ENCODE measurements around the gene B4GALNT2. TPM values are rescaled to one million over a fixed set of nuclear protein-coding genes. Genes with fewer than 3 reads are reported as not detected.

B4GALNT2 gene
- total RNA-seq, 1 donor from 2014 or later = 0.60 TPM

DNA sequence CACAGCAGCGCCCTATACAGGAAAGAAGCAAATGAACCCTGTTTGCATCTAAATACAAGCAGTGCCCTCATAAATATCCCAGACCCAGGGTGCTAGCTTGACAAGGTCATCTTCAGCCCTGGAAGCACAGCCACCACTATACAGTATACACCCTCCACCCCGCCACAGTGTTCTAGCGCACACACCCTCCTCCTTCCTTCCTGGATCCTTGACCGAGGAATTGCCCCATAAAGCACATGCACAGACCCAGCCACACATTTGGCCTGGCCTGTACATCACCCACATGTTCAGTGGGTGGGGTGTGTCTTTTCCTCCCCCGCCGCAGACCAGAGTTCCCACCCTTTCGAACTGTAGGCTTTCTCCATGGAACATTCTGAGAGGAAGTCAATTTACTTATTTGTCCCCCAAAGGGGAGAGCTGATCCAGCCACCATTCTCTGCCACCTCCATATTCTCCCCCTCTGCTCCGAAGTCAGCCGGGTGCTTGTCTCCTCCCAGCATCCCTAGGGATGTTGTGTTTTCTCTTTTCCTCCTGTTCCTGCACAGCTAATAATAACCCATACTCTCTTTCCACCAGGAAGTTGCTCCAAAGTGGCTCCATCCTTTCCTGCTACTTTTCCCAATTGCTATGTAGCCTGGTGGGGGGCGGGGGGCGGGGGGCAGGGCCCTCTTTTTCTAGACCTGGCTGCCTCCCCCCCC, 84.5 kb downstream of the B4GALNT2 start:
- H3K36me3 Mint-ChIP-seq = no peaks in the 10 kb centered on the region
- peaks cover 28% of the 10 kb centered on the region for H3K27me3 Mint-ChIP-seq
- no peaks in the 10 kb centered on the region for H3K9me3 Mint-ChIP-seq
- no peaks in the 10 kb centered on the region for H3K4me1 Mint-ChIP-seq (ENCODE audit: unreplicated experiment)
- H3K4me3 Mint-ChIP-seq = no peak overlapping the region
- H3K27ac Mint-ChIP-seq = no peak overlapping the region
- no peak for DNase-seq (ENCODE audit: extremely low spot score, unreplicated experiment)
- TF ChIP-seq, protein P1, sequence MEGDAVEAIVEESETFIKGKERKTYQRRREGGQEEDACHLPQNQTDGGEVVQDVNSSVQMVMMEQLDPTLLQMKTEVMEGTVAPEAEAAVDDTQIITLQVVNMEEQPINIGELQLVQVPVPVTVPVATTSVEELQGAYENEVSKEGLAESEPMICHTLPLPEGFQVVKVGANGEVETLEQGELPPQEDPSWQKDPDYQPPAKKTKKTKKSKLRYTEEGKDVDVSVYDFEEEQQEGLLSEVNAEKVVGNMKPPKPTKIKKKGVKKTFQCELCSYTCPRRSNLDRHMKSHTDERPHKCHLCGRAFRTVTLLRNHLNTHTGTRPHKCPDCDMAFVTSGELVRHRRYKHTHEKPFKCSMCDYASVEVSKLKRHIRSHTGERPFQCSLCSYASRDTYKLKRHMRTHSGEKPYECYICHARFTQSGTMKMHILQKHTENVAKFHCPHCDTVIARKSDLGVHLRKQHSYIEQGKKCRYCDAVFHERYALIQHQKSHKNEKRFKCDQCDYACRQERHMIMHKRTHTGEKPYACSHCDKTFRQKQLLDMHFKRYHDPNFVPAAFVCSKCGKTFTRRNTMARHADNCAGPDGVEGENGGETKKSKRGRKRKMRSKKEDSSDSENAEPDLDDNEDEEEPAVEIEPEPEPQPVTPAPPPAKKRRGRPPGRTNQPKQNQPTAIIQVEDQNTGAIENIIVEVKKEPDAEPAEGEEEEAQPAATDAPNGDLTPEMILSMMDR (conservative IDR thresholded peaks at IDR 0.05) = no peak

DNA sequence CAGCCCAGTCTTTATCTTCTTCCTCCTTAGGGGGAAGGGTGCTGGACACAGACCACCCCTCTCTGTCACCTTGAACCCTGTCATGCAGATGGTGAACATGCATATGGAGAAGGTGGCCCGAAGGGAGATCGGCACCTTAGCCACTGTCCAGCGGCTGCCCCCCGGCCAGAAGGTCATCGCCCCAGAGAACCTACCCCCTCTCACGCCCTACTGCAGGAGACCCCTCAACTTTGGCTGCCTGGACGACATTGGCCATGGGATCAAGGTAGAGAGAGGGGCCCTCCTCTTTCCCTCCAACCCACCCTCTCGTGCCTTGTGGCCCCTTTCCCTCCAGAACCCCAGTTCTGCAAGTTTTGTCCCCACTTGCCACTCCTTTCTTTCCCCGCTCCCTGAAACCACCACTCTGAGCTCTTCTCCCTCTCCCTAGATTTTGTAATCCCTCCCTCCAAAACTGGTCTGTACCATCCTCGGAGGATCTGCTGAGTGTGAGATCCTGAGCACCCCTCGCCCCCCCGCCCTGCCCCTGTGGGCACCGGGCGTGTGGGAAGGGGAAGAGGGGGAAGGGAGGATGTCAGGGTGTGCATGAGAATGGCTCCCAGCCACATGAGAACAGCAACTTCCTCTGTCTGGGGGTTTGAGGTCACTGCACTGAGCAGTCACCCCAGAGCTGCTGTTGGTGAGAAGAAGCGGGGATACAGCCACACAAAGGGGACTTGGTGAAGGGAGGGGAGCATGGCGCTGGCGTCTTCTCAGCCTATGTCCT, 85.3 kb downstream of the B4GALNT2 start:
- Mint-ChIP-seq H3K9me3 (no peaks in the 10 kb centered on the region), H3K27me3 (peaks cover 33% of the 10 kb centered on the region), H3K27ac (no peak overlapping the region), H3K36me3 (no peaks in the 10 kb centered on the region), H3K4me3 (no peak overlapping the region), H3K4me1 (ENCODE audit: unreplicated experiment) (no peaks in the 10 kb centered on the region)
- TF ChIP-seq, protein P1 (conservative IDR thresholded peaks at IDR 0.05) = no peak
- no peak for DNase-seq (ENCODE audit: extremely low spot score, unreplicated experiment)

DNA sequence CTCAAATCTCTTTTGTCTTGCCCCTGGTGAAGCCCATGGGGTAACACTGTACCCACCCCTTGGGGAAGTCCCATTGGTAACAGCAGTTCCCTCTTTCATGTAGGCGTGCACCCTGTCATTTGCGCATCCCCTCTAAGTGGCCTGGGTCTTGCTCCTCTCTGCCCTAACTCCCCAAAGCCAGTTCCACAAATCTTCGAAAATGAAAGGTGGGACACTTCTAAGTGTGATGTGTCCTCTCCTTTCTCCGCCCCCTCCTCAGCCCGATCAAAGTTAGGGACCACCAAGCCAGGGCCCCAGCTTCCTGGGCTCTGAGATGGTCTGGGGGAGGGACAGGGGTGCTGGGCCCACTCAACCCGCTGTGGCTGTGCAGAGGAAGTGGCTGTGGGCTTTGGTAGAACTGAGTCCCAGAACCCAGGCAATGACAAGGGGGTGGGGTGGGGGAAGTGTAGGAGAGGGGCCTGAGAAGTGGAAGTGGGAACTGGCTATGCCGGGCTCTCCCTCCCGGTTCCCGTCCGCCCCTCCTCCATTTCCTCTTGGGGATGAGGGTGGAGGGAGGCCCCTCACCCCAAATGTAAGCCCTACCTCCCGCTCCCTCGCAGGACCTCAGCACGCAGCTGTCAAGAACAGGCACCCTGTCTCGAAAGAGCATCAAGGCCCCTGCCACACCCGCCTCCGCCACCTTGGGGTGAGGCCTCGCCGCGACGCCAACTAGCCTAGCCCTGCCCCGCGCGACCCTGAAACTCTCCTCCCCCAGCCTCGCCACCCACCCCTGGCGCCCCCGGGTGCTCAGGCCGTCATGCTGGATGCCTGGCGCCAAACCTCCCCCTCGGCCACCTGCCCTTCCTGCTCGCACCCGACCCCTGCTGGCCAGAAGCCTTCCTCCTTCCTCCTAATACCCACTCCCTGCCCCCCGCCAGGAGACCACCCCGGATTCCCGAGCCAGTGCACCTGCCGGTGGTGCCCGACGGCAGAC, 86.7 kb downstream of the B4GALNT2 start:
- DNase-seq (ENCODE audit: extremely low spot score, unreplicated experiment) = no peak

DNA sequence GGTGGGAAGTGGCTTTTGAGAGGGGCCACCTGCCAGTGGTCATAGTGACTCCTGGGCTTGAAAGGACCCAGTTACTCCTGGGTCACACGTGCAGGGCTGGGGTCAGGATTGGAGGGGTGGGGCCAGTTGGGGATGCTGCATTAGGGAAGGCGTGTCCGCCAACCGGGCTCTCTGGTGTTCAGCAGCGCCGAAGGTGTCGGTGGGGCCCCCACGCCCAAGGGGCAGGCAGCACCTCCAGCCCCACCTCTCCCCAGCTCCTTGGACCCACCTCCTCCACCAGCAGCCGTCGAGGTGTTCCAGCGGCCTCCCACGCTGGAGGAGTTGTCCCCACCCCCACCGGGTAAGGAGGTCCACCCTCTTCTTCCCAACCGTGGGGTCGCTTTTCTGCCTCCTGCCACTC, 87.4 kb downstream of the B4GALNT2 start:
- H3K27me3 Mint-ChIP-seq = peaks cover 50% of the 10 kb centered on the region
- H3K4me3 Mint-ChIP-seq = no peak overlapping the region
- H3K9me3 Mint-ChIP-seq = no peaks in the 10 kb centered on the region
- H3K27ac Mint-ChIP-seq = no peak overlapping the region
- H3K36me3 Mint-ChIP-seq = no peaks in the 10 kb centered on the region
- peaks cover 8% of the 10 kb centered on the region for H3K4me1 Mint-ChIP-seq (ENCODE audit: unreplicated experiment)
- no peak for DNase-seq (ENCODE audit: extremely low spot score, unreplicated experiment)
- TF ChIP-seq, protein P1 (conservative IDR thresholded peaks at IDR 0.05) = no peak

More for the DNA sequence above, 86.7 kb downstream of the B4GALNT2 start:
- no peaks in the 10 kb centered on the region for H3K36me3 Mint-ChIP-seq
- H3K27me3 Mint-ChIP-seq = peaks cover 47% of the 10 kb centered on the region
- no peak overlapping the region for H3K27ac Mint-ChIP-seq
- no peaks in the 10 kb centered on the region for H3K9me3 Mint-ChIP-seq
- TF ChIP-seq, protein P1 (conservative IDR thresholded peaks at IDR 0.05) = no peak
- H3K4me3 Mint-ChIP-seq = no peak overlapping the region
- H3K4me1 Mint-ChIP-seq (ENCODE audit: unreplicated experiment) = peaks cover 8% of the 10 kb centered on the region

DNA sequence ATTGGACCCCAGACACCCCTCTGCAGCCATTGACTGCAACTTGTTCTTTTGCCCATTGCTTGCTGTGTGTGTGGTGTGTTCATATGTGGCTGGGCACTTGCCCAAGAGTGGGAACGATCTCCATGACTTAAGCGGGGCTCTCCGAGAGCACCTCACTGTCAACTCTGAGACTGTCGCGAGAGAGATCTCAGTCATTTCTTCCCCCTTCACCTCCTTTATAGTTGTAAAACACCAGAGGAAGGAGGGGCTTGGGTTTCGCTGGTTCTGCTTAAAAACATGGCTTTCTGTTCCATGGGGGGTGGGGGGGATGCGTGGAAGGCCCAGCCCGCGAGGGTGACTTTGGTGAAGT, 90.6 kb downstream of the B4GALNT2 start:
- Mint-ChIP-seq H3K9me3 (no peaks in the 10 kb centered on the region), H3K27ac (no peak overlapping the region), H3K27me3 (peaks cover 71% of the 10 kb centered on the region), H3K36me3 (no peaks in the 10 kb centered on the region), H3K4me1 (ENCODE audit: unreplicated experiment) (peaks cover 12% of the 10 kb centered on the region), H3K4me3 (peak overlapping the region; percentile 69)
- DNase-seq (ENCODE audit: extremely low spot score, unreplicated experiment) = no peak
- TF ChIP-seq, protein P1 (conservative IDR thresholded peaks at IDR 0.05) = no peak

Data from type B pancreatic cell (in vitro differentiated cells).